IMR-90 (cell line): Measurements from ENCODE around the gene IL11RA. TPM values are rescaled to one million over a fixed set of nuclear protein-coding genes. Genes with fewer than 3 reads are reported as not detected.

Source experiments
- ATAC-seq: fragments of 200-7000 bp; cut with Tn5 transposase; 2 replicates; pipeline ENCODE4 v1.9.1; 2020; ENCODE audit warnings: low read depth, mild to moderate bottlenecking, moderate library complexity
- BruUV-seq: library from RNA; stranded (reverse); fragments of 400-500 nt; replicated peaks from 2 replicates; lab custom pipeline; 2021; lab: Mats Ljungman, UMichigan
- CTCF ChIA-PET: fragments of 300-600 bp; formaldehyde crosslinking; extraction: SDS; loops from one replicate; lab custom pipeline; 2021; ENCODE audit warnings: antibody characterized with exemption; lab: Yijun Ruan, JAX
- POLR2A ChIA-PET: fragments of 300-600 bp; sonication (Branson Sonifier 250); formaldehyde crosslinking; loops from one replicate; lab custom pipeline; 2022; ENCODE audit warnings: antibody characterized with exemption; ENCODE audit not compliant: unreplicated experiment; lab: Charles Lee
- DNase-seq: peaks from one replicate; pipeline ENCODE4 v3.0.0; 2013
- H2AFZ ChIP-seq: replicated peaks from 2 replicates; pipeline ENCODE3; 2013; ENCODE audit warnings: low read length, mild to moderate bottlenecking; ENCODE audit not compliant: poor library complexity
- H2AK5ac ChIP-seq: 2 replicates; pipeline ENCODE4 v1.6.1; 2013; ENCODE audit warnings: low read depth, low read length, inconsistent platforms
- H2AK9ac ChIP-seq: replicated peaks from 2 replicates; pipeline ENCODE3; 2013; ENCODE audit warnings: mild to moderate bottlenecking, low read depth, low read length, moderate library complexity; ENCODE audit not compliant: poor library complexity
- H2BK120ac ChIP-seq: 2 replicates; pipeline ENCODE4 v1.6.1; 2013; ENCODE audit warnings: low read depth, low read length, inconsistent platforms
- H2BK15ac ChIP-seq: 3 replicates; pipeline ENCODE4 v1.6.1; 2013; ENCODE audit warnings: low read depth, low read length, inconsistent platforms
- H2BK20ac ChIP-seq: 2 replicates; pipeline ENCODE4 v1.6.1; 2013; ENCODE audit warnings: low read depth, mild to moderate bottlenecking, inconsistent platforms, low read length, moderate library complexity
- H2BK5ac ChIP-seq: 2 replicates; pipeline ENCODE4 v1.6.1; 2013; ENCODE audit warnings: mild to moderate bottlenecking, low read depth, low read length, inconsistent platforms; ENCODE audit not compliant: poor library complexity, severe bottlenecking
- H3K14ac ChIP-seq: replicated peaks from 2 replicates; pipeline ENCODE4 v1.6.1; 2013; ENCODE audit warnings: low read depth, low read length, inconsistent platforms
- H3K18ac ChIP-seq: 2 replicates; pipeline ENCODE4 v1.6.1; 2013; ENCODE audit warnings: low read depth, low read length, control low read depth
- H3K23ac ChIP-seq: 2 replicates; pipeline ENCODE4 v1.6.1; 2013; ENCODE audit warnings: low read depth, low read length, inconsistent platforms
- H3K27ac ChIP-seq: 2 replicates; pipeline ENCODE4 v1.5.1; 2013; ENCODE audit warnings: mild to moderate bottlenecking, control low read depth, low read length; ENCODE audit not compliant: insufficient read depth
- H3K27me3 ChIP-seq: 2 replicates; pipeline ENCODE4 v1.6.1; 2013; ENCODE audit warnings: low read length; ENCODE audit not compliant: control insufficient read depth, insufficient read depth
- H3K36me3 ChIP-seq: 2 replicates; pipeline ENCODE4 v1.6.1; 2013; ENCODE audit warnings: low read length, mixed read lengths; ENCODE audit not compliant: control insufficient read depth, insufficient read depth
- H3K4ac ChIP-seq: 2 replicates; pipeline ENCODE4 v1.6.1; 2013; ENCODE audit warnings: low read depth, low read length, inconsistent platforms
- H3K4me1 ChIP-seq: 2 replicates; pipeline ENCODE4 v1.6.1; 2013; ENCODE audit warnings: low read length, mixed read lengths; ENCODE audit not compliant: control insufficient read depth, insufficient read depth
- H3K4me2 ChIP-seq: 2 replicates; pipeline ENCODE4 v1.6.1; 2013; ENCODE audit warnings: low read depth, mild to moderate bottlenecking, control low read depth, low read length, moderate library complexity
- H3K4me3 ChIP-seq: 2 replicates; pipeline ENCODE4 v1.5.1; 2013; ENCODE audit warnings: low read depth, mild to moderate bottlenecking, control low read depth, low read length, moderate library complexity; ENCODE audit not compliant: insufficient read depth
- H3K56ac ChIP-seq: 2 replicates; pipeline ENCODE4 v1.6.1; 2013; ENCODE audit warnings: low read length, inconsistent platforms; ENCODE audit not compliant: insufficient read depth; ENCODE audit errors: extremely low read depth
- H3K79me1 ChIP-seq, 2 experiments: 2 replicates each; pipeline ENCODE4 v1.6.1; 2013; ENCODE audit warnings: low read length in 2 of 2, inconsistent platforms in 1 of 2, low read depth in 1 of 2
- H3K9ac ChIP-seq: 2 replicates; pipeline ENCODE4 v1.6.1; 2013; ENCODE audit warnings: low read depth, low read length, control low read depth
- H3K9me1 ChIP-seq: 2 replicates; pipeline ENCODE4 v1.6.1; 2013; ENCODE audit warnings: low read length, inconsistent platforms; ENCODE audit not compliant: insufficient read depth
- H3K9me3 ChIP-seq: 2 replicates; pipeline ENCODE4 v1.6.1; 2013; ENCODE audit warnings: low read length; ENCODE audit not compliant: control insufficient read depth, insufficient read depth
- H4K20me1 ChIP-seq: 2 replicates; pipeline ENCODE4 v1.6.1; 2013; ENCODE audit warnings: low read length, inconsistent platforms; ENCODE audit not compliant: insufficient read depth
- H4K5ac ChIP-seq: 2 replicates; pipeline ENCODE4 v1.6.1; 2013; ENCODE audit warnings: mild to moderate bottlenecking, low read depth, low read length, control low read depth
- H4K8ac ChIP-seq, 2 experiments: 2 replicates each; pipeline ENCODE4 v1.6.1; 2013; ENCODE audit warnings: low read depth in 2 of 2, low read length in 2 of 2, control low read depth in 1 of 2, inconsistent platforms in 1 of 2
- H4K91ac ChIP-seq: 2 replicates; pipeline ENCODE4 v1.6.1; 2013; ENCODE audit warnings: low read depth, low read length, inconsistent platforms; ENCODE audit not compliant: insufficient read depth
- CEBPB ChIP-seq: IDR thresholded peaks from 2 replicates; pipeline ENCODE4 v1.6.1; 2012; ENCODE audit warnings: low read depth, low read length, improper control_type of control experiment
- CTCF ChIP-seq: conservative IDR thresholded peaks from 2 replicates; pipeline ENCODE4 v1.5.1; 2012; ENCODE audit warnings: mild to moderate bottlenecking, low read depth, low read length, improper control_type of control experiment
- FOS ChIP-seq: fragments of 150-350 bp; IDR thresholded peaks from 2 replicates; pipeline ENCODE4 v1.6.1; 2016; ENCODE audit warnings: low read depth, low read length
- MAFK ChIP-seq: IDR thresholded peaks from 2 replicates; pipeline ENCODE4 v1.6.1; 2012; ENCODE audit warnings: low read depth, low read length, improper control_type of control experiment
- MAZ ChIP-seq: IDR thresholded peaks from 2 replicates; pipeline ENCODE4 v1.6.1; 2012; ENCODE audit warnings: low read depth, mild to moderate bottlenecking, low read length, improper control_type of control experiment, moderate library complexity, borderline replicate concordance
- MXI1 ChIP-seq: IDR thresholded peaks from 2 replicates; pipeline ENCODE4 v1.6.1; 2012; ENCODE audit warnings: low read depth, mild to moderate bottlenecking, low read length, moderate library complexity, borderline replicate concordance
- NFE2L2 ChIP-seq: fragments of 150-350 bp; IDR thresholded peaks from 2 replicates; pipeline ENCODE4 v1.6.1; 2016; ENCODE audit warnings: low read depth, mild to moderate bottlenecking, low read length
- POLR2A ChIP-seq: IDR thresholded peaks from 2 replicates; pipeline ENCODE4 v1.6.1; 2012; ENCODE audit warnings: mild to moderate bottlenecking, low read depth, low read length
- RAD21 ChIP-seq: IDR thresholded peaks from 2 replicates; pipeline ENCODE4 v1.6.1; 2012; ENCODE audit warnings: low read length, improper control_type of control experiment
- SMC3 ChIP-seq: fragments of 150-350 bp; IDR thresholded peaks from 2 replicates; pipeline ENCODE4 v1.6.1; 2016; ENCODE audit warnings: low read depth, mild to moderate bottlenecking, antibody characterized with exemption, low read length, moderate library complexity
- WGBS, 2 experiments: methylation state at CpG; one replicate each; pipeline versions ENCODE4 v1.1.5 to v1.1.7; 2013; ENCODE audit warnings: missing lambda C conversion rate in 2 of 2; ENCODE audit not compliant: insufficient read length in 1 of 2; ENCODE audit errors: extremely low coverage in 2 of 2; 5-methylcytosine and 5-hydroxymethylcytosine counted together
- dilution Hi-C: fragments of 300-500 bp; cut with HindIII; formaldehyde crosslinking; loops from one replicate; pipeline ENCODE4 v1.14.3; 2018; ENCODE audit warnings: low sequenced_read_pairs; ENCODE audit not compliant: unreplicated experiment
- in situ Hi-C: fragments of 300-500 bp; cut with MboI; formaldehyde crosslinking; loops from 3 replicates; pipeline ENCODE4 v1.14.3; 2019; ENCODE audit warnings: low sequenced_read_pairs, inconsistent platforms, mixed read lengths
- intact Hi-C: fragments of 100-400 bp; cut with micrococcal nuclease; formaldehyde crosslinking; loops from 2 replicates; pipeline ENCODE4 v1.10.0; 2022
- polyA plus RNA-seq, 3 experiments: library from polyadenylated mRNA; depleted of rRNA; stranded (reverse); fragments of >200 nt; gene quantifications; 2 replicates each; pipeline ENCODE4 v1.2.3, GENCODE V29; 2012; ENCODE audit warnings: low replicate concordance in 1 of 3
- total RNA-seq: library from RNA; depleted of rRNA; stranded (reverse); fragments of >200 nt; gene quantifications from 2 replicates; pipeline ENCODE4 v1.2.3, GENCODE V29; 2012

The IL11RA gene
- total and polyA plus RNA-seq, 2 of the 4 experiments (the other 2 are of a cell fraction) = 8.2 to 15.9 TPM

- peak; percentile 23; the same call in 1 of the 2 replicates for TF ChIP-seq SMC3
Observed at GRCh38 chr9:34701023-34701768, 49.2 kb downstream of the IL11RA start (continued).

- Histone ChIP-seq H2BK120ac (no peak overlapping the region), H2BK15ac (no peak overlapping the region), H2AK9ac (peak overlapping the region; percentile 5), H3K9ac (peak overlapping the region; percentile 14; the same call in 1 of the 2 replicates), H3K9me3 (no peaks in the 10 kb centered on the region), H3K4me3 (peak overlapping the region; percentile 42), H4K5ac (no peak overlapping the region), H3K27ac (no peak overlapping the region), H4K20me1 (no peaks in the 10 kb centered on the region), H2AK5ac (no peak overlapping the region), H3K23ac (no peak overlapping the region), H2BK20ac (no peak overlapping the region), H3K9me1 (no peaks in the 10 kb centered on the region), H3K79me1 (no peaks in the 10 kb centered on the region), H3K27me3 (peaks cover 12% of the 10 kb centered on the region), H3K36me3 (no peaks in the 10 kb centered on the region), H3K4me1 (no peaks in the 10 kb centered on the region), H2AFZ (peak overlapping the region; percentile 95), H2BK5ac (no peak overlapping the region), H3K18ac (no peak overlapping the region), H3K4me2 (peak overlapping the region; percentile 91), H3K4ac (no peak overlapping the region), H4K91ac (no peak overlapping the region), H4K8ac (peak overlapping the region in 1 of 2 experiments; percentile 16; a peak in 1 of 4 replicates), H3K56ac (no peak overlapping the region), H3K14ac (no peak overlapping the region)
- in situ Hi-C loops (no loop called here), dilution Hi-C loops (no loop called here), intact Hi-C loops (loop anchor here (1.0 to 2.0 kb wide), 4 partner anchors 27 to 90 kb away; partner anchors contain the start of genes GALT, RPP25L and SIGMAR1)
- no CpG with 5 or more reads among the region's 30 CpGs for WGBS, 2 experiments
- peak; percentile 94 for ATAC-seq
- CTCF ChIA-PET = interaction anchor here (0.5 to 2.5 kb wide), 25 partner anchors 8 to 909 kb away, joined by 3 to 16 read pairs (median 4); partner anchors contain the start of genes CCL21, DCTN3 and GALT
- TF ChIP-seq MAZ (peak; percentile 69; the same call in 1 of the 2 replicates), FOS (no peak), MAFK (0 out of 2 replicates have a peak, but pooled peaks have one; percentile 0), MXI1 (no peak), RAD21 (peak; percentile 77), NFE2L2 (no peak), SMC3 (peak; percentile 77), POLR2A (no peak), CTCF (peak; percentile 99), CEBPB (no peak)
- DNase-seq = peak; percentile 78
- BruUV-seq = no TSS peak
- POLR2A ChIA-PET = no interaction called here
Observed at GRCh38 chr9:34701769-34702736, 50.1 kb downstream of the IL11RA start.
